Measurements from ENCODE around the gene TOX4.

DNA sequence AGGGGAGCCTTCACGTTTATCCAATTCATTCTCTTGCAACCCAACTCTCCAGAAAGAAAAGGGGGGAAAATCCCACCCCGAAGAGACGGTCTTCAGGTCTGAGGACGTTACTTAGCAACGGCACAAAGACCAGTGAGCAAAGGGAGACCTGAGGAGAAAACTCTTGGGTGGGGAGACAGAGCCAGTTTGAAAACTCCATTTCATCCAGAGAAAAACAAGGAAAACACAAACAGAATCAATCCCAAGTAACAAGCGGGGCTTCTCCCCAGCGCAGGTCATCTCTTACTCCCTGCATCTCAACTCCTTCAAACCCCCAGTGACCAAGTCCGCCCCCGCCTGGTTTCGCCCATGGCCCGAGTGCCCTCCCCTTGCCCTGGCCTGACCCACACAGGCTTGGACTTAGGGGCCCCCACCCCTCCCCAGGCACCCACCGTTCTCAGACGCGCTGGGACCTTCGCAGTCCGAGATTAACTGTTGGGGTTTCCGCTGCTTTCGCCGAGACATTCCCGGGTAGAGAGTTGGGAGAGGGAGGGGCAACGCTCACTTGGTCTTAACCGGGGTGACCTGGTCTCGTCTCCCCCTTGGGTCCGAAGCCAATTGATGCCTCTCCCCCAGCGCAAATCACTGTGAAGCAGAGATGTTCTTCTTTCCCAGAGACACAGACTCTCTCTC lies 59.6 kb downstream of the TOX4 start:
- TF ChIP-seq, protein P1, sequence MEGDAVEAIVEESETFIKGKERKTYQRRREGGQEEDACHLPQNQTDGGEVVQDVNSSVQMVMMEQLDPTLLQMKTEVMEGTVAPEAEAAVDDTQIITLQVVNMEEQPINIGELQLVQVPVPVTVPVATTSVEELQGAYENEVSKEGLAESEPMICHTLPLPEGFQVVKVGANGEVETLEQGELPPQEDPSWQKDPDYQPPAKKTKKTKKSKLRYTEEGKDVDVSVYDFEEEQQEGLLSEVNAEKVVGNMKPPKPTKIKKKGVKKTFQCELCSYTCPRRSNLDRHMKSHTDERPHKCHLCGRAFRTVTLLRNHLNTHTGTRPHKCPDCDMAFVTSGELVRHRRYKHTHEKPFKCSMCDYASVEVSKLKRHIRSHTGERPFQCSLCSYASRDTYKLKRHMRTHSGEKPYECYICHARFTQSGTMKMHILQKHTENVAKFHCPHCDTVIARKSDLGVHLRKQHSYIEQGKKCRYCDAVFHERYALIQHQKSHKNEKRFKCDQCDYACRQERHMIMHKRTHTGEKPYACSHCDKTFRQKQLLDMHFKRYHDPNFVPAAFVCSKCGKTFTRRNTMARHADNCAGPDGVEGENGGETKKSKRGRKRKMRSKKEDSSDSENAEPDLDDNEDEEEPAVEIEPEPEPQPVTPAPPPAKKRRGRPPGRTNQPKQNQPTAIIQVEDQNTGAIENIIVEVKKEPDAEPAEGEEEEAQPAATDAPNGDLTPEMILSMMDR (conservative IDR thresholded peaks at IDR 0.05 in 1 of 2, IDR thresholded peaks at IDR 0.05 in 1 of 2; ENCODE audit: extremely low read depth in 1 of 2, insufficient read depth in 1 of 2, low read depth in 1 of 2, low read length in 2 of 2), result no peak
- no peak for TF ChIP-seq EZH2 (IDR thresholded peaks at IDR 0.05; ENCODE audit: borderline replicate concordance, low read length)

Data from mammary epithelial cell (primary cell).